SK-N-SH treated with all-trans-retinoic acid at 6 μM for 48 hours (cell line): Measurements from ENCODE around the gene CLPSL2.

Source experiments
- ATAC-seq: fragments of 200-7000 bp; cut with Tn5 transposase; 3 replicates; pipeline ENCODE4 v1.9.1; 2020; ENCODE audit warnings: mild to moderate bottlenecking, moderate library complexity
- ARNTL ChIP-seq: fragments of 450-650 bp; formaldehyde crosslinking; IDR thresholded peaks from 2 replicates; pipeline ENCODE4 v1.5.0; 2020; ENCODE audit warnings: low read depth, mild to moderate bottlenecking, moderate library complexity, borderline replicate concordance
- CREB5 ChIP-seq: fragments of 250-450 bp; sonication (Bioruptor Pico); IDR thresholded peaks from 2 replicates; pipeline ENCODE4 v1.5.1; 2020; ENCODE audit warnings: low read depth, mild to moderate bottlenecking, moderate library complexity
- CSDC2 ChIP-seq: fragments of 250-450 bp; sonication (Bioruptor Pico); IDR thresholded peaks from 2 replicates; pipeline ENCODE4 v1.5.0; 2020; ENCODE audit warnings: mild to moderate bottlenecking, moderate library complexity
- CSRNP3 ChIP-seq: fragments of 250-450 bp; sonication (Bioruptor Pico); IDR thresholded peaks from 2 replicates; pipeline ENCODE4 v1.5.1; 2021; ENCODE audit warnings: mild to moderate bottlenecking, moderate library complexity
- ESRRG ChIP-seq: fragments of 250-450 bp; sonication (Bioruptor Pico); IDR thresholded peaks from 2 replicates; pipeline ENCODE4 v1.6.1; 2021; ENCODE audit warnings: mild to moderate bottlenecking
- GLIS3 ChIP-seq: fragments of 250-450 bp; sonication (Bioruptor Pico); IDR thresholded peaks from 2 replicates; pipeline ENCODE4 v1.5.0; 2020; ENCODE audit warnings: mild to moderate bottlenecking, moderate library complexity
- OSR1 ChIP-seq: fragments of 250-450 bp; sonication (Bioruptor Pico); IDR thresholded peaks from 2 replicates; pipeline ENCODE4 v1.8.0; 2022; ENCODE audit warnings: moderate library complexity, mild to moderate bottlenecking, inconsistent platforms
- PATZ1 ChIP-seq: fragments of 250-450 bp; sonication (Bioruptor Pico); IDR thresholded peaks from 2 replicates; pipeline ENCODE4 v1.8.0; 2020; ENCODE audit warnings: mild to moderate bottlenecking, moderate library complexity, borderline replicate concordance
- POU6F1 ChIP-seq: fragments of 250-450 bp; sonication (Bioruptor Pico); IDR thresholded peaks from 2 replicates; pipeline ENCODE4 v1.8.0; 2021; ENCODE audit warnings: low read depth, mild to moderate bottlenecking, moderate library complexity, borderline replicate concordance
- PPARA ChIP-seq: fragments of 250-450 bp; sonication (Bioruptor Pico); IDR thresholded peaks from 2 replicates; pipeline ENCODE4 v1.5.0; 2020; ENCODE audit warnings: mild to moderate bottlenecking, borderline replicate concordance
- RARB ChIP-seq: fragments of 250-450 bp; sonication (Bioruptor Pico); IDR thresholded peaks from 2 replicates; pipeline ENCODE4 v1.8.0; 2021; ENCODE audit warnings: mild to moderate bottlenecking, moderate library complexity
- SNAI2 ChIP-seq: fragments of 250-450 bp; sonication (Bioruptor Pico); IDR thresholded peaks from 2 replicates; pipeline ENCODE4 v1.5.0; 2020; ENCODE audit warnings: mild to moderate bottlenecking, moderate library complexity
- TCF4 ChIP-seq: fragments of 250-450 bp; sonication (Bioruptor Pico); IDR thresholded peaks from 2 replicates; pipeline ENCODE4 v1.8.0; 2021; ENCODE audit warnings: mild to moderate bottlenecking, moderate library complexity, borderline replicate concordance
- TOX ChIP-seq: fragments of 250-450 bp; sonication (Bioruptor Pico); IDR thresholded peaks from 2 replicates; pipeline ENCODE4 v1.8.0; 2021; ENCODE audit warnings: mild to moderate bottlenecking, moderate library complexity, borderline replicate concordance
- TSHZ2 ChIP-seq: fragments of 250-450 bp; sonication (Bioruptor Pico); IDR thresholded peaks from 2 replicates; pipeline ENCODE4 v1.5.0; 2020; ENCODE audit warnings: mild to moderate bottlenecking, moderate library complexity
- ZFP3 ChIP-seq: fragments of 250-450 bp; sonication (Bioruptor Pico); IDR thresholded peaks from 2 replicates; pipeline ENCODE4 v1.5.0; 2020; ENCODE audit warnings: mild to moderate bottlenecking, moderate library complexity
- ZNF565 ChIP-seq: fragments of 450-650 bp; formaldehyde crosslinking; conservative IDR thresholded peaks from 2 replicates; pipeline ENCODE4 v1.5.0; 2020; ENCODE audit warnings: low read depth, mild to moderate bottlenecking, moderate library complexity
- ZNF70 ChIP-seq: fragments of 450-650 bp; formaldehyde crosslinking; IDR thresholded peaks from 2 replicates; pipeline ENCODE4 v1.5.0; 2020; ENCODE audit warnings: mild to moderate bottlenecking, moderate library complexity
- ZNF8 ChIP-seq: fragments of 450-650 bp; formaldehyde crosslinking; IDR thresholded peaks from 2 replicates; pipeline ENCODE4 v1.5.0; 2020; ENCODE audit warnings: mild to moderate bottlenecking, moderate library complexity

CLPSL2 gene

GRCh38 chr6:35751594-35751993 is 24.8 kb upstream of the CLPSL2 start:
- no peak for ATAC-seq
- TF ChIP-seq TCF4 (CRISPR knock-in tag) (no peak), ZNF565 (no peak), CSRNP3 (no peak), TOX (CRISPR knock-in tag) (no peak), SNAI2 (CRISPR knock-in tag) (no peak), ZNF8 (CRISPR knock-in tag) (no peak), ZNF70 (CRISPR knock-in tag) (no peak), POU6F1 (CRISPR knock-in tag) (no peak), ZFP3 (CRISPR knock-in tag) (no peak), OSR1 (CRISPR knock-in tag) (no peak), ESRRG (CRISPR knock-in tag) (no peak)

- ATAC-seq, result no peak
- TF ChIP-seq PPARA (CRISPR knock-in tag), result no peak
- no peak for TF ChIP-seq GLIS3
- no peak for TF ChIP-seq PATZ1 (CRISPR knock-in tag)
- no peak for TF ChIP-seq ARNTL
- no peak for TF ChIP-seq TCF4 (CRISPR knock-in tag)
- no peak for TF ChIP-seq CREB5 (CRISPR knock-in tag)
- no peak for TF ChIP-seq ESRRG (CRISPR knock-in tag)
- no peak for TF ChIP-seq OSR1 (CRISPR knock-in tag)
- no peak for TF ChIP-seq ZFP3 (CRISPR knock-in tag)
- no peak for TF ChIP-seq RARB (CRISPR knock-in tag)
- TF ChIP-seq SNAI2 (CRISPR knock-in tag), result no peak
- TF ChIP-seq CSRNP3, result no peak
- TF ChIP-seq CSDC2 (CRISPR knock-in tag), result no peak
- TF ChIP-seq ZNF565, result no peak
- TF ChIP-seq POU6F1 (CRISPR knock-in tag), result no peak
- no peak for TF ChIP-seq TSHZ2 (CRISPR knock-in tag)
Observed at GRCh38 chr6:35752330-35752729, 24.1 kb upstream of the CLPSL2 start.
